Endodermal cell (in vitro differentiated cells): ENCODE results near the gene DPM3. TPM values are rescaled to one million over a fixed set of nuclear protein-coding genes. Genes with fewer than 3 reads are reported as not detected.

ENCODE experiments used
- DNase-seq: peaks from one replicate; pipeline ENCODE4 v3.0.0-alpha.2; 2017
- H3K27ac ChIP-seq: 2 replicates; pipeline ENCODE4 v1.5.1; 2013; ENCODE audit warnings: mild to moderate bottlenecking, low read depth, low read length, moderate library complexity
- H3K27me3 ChIP-seq: 2 replicates; pipeline ENCODE4 v1.6.1; 2013; ENCODE audit warnings: mild to moderate bottlenecking, low read length, moderate library complexity; ENCODE audit not compliant: insufficient read depth, control insufficient read depth, poor library complexity, severe bottlenecking
- H3K36me3 ChIP-seq: 2 replicates; pipeline ENCODE4 v1.7.0; 2013; ENCODE audit warnings: mild to moderate bottlenecking, low read length, moderate library complexity; ENCODE audit not compliant: control insufficient read depth, insufficient read depth
- H3K4me1 ChIP-seq: one replicate; pipeline ENCODE4 v1.7.0; 2013; ENCODE audit warnings: low read length; ENCODE audit not compliant: control insufficient read depth, insufficient read depth
- H3K4me3 ChIP-seq: 2 replicates; pipeline ENCODE4 v1.5.1; 2013; ENCODE audit warnings: mild to moderate bottlenecking, low read length, moderate library complexity
- H3K9ac ChIP-seq: 2 replicates; pipeline ENCODE4 v1.6.1; 2013; ENCODE audit warnings: mild to moderate bottlenecking, low read length, moderate library complexity; ENCODE audit not compliant: poor library complexity, severe bottlenecking; ENCODE audit errors: extremely low read depth
- H3K9me3 ChIP-seq: 2 replicates; pipeline ENCODE4 v1.6.1; 2013; ENCODE audit warnings: mild to moderate bottlenecking, low read length, moderate library complexity; ENCODE audit not compliant: control insufficient read depth
- H3K27ac Mint-ChIP-seq: 2 replicates; pipeline ENCODE4 v1.8.0; 2020; ENCODE audit warnings: mixed read lengths
- H3K27me3 Mint-ChIP-seq: 2 replicates; pipeline ENCODE4 v1.8.0; 2021; ENCODE audit warnings: mild to moderate bottlenecking, mixed read lengths; ENCODE audit not compliant: insufficient read depth
- H3K36me3 Mint-ChIP-seq: 2 replicates; pipeline ENCODE4 v1.8.0; 2020; ENCODE audit warnings: low read depth, mixed read lengths
- H3K4me1 Mint-ChIP-seq: 2 replicates; pipeline ENCODE4 v1.8.0; 2020; ENCODE audit warnings: mixed read lengths
- H3K4me3 Mint-ChIP-seq: 2 replicates; pipeline ENCODE4 v1.8.0; 2020; ENCODE audit warnings: mild to moderate bottlenecking, moderate library complexity, mixed read lengths
- H3K9me3 Mint-ChIP-seq: 2 replicates; pipeline ENCODE4 v1.8.0; 2020; ENCODE audit warnings: mild to moderate bottlenecking, mixed read lengths
- WGBS, 2 experiments: methylation state at CpG; one replicate each; pipeline versions ENCODE4 v1.1.5 to v1.1.7; 2013; ENCODE audit warnings: missing lambda C conversion rate in 2 of 2, mixed read lengths in 1 of 2; ENCODE audit not compliant: insufficient coverage in 1 of 2, insufficient read length in 1 of 2; 5-methylcytosine and 5-hydroxymethylcytosine counted together
- total RNA-seq, 2 donors: library from RNA; stranded (reverse); fragmentation: NEBNext Ultra II Directional in 1 of 2; extraction: Animal tissue kit (Norgen Biotek cat#: 25700) in 1 of 2; gene quantifications; 2 replicates in 1 of 2; 3 replicates in 1 of 2; pipeline ENCODE4 v1.2.1, GENCODE V29; 2021
- TF ChIP-seq, protein P1 (sequence below): fragments of 200-600 bp; sonication (generic); conservative IDR thresholded peaks from 2 replicates; pipeline ENCODE4 v1.5.0; 2021; ENCODE audit warnings: antibody characterized with exemption, mild to moderate bottlenecking

The DPM3 gene
- total RNA-seq, 2 donors from 2014 or later: 48.8 to 73.4 TPM

DNA sequence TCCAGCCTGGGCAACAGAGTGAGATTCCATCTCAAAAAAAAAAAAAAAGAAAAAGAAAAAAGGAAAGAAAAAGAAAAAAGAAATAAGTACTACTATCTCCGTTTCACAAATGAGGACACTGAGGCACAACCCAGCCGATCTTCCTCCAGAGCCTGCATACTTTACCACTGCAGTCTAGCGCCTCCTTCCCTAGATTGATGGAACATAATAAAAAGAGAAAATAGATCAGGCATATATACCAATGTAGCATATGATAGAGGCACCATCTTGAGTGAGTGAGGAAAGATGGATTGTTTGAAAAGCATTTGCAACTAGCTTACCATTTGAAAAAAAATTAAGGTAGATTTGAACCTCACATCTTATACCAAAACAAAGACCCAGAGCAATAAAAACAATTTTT is 5.2 kb upstream of the DPM3 start:
- H3K4me3 Mint-ChIP-seq: no peak overlapping the region
- 88% methylated on average over 3 of the region's 3 CpGs; no CpG with 5 or more reads in 1 of the 2 experiments for WGBS, 2 experiments
- H3K27me3 Mint-ChIP-seq: peaks cover 48% of the 10 kb centered on the region
- H3K9ac ChIP-seq: no peak overlapping the region
- no peaks in the 10 kb centered on the region for H3K9me3 ChIP-seq
- H3K4me1 ChIP-seq: no peaks in the 10 kb centered on the region
- TF ChIP-seq, protein P1, sequence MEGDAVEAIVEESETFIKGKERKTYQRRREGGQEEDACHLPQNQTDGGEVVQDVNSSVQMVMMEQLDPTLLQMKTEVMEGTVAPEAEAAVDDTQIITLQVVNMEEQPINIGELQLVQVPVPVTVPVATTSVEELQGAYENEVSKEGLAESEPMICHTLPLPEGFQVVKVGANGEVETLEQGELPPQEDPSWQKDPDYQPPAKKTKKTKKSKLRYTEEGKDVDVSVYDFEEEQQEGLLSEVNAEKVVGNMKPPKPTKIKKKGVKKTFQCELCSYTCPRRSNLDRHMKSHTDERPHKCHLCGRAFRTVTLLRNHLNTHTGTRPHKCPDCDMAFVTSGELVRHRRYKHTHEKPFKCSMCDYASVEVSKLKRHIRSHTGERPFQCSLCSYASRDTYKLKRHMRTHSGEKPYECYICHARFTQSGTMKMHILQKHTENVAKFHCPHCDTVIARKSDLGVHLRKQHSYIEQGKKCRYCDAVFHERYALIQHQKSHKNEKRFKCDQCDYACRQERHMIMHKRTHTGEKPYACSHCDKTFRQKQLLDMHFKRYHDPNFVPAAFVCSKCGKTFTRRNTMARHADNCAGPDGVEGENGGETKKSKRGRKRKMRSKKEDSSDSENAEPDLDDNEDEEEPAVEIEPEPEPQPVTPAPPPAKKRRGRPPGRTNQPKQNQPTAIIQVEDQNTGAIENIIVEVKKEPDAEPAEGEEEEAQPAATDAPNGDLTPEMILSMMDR: peak; percentile 43
- H3K36me3 Mint-ChIP-seq: no peaks in the 10 kb centered on the region
- no peaks in the 10 kb centered on the region for H3K36me3 ChIP-seq
- H3K4me1 Mint-ChIP-seq: peaks cover 2% of the 10 kb centered on the region
- no peaks in the 10 kb centered on the region for H3K9me3 Mint-ChIP-seq
- DNase-seq: no peak
- no peak overlapping the region for H3K4me3 ChIP-seq
- H3K27ac ChIP-seq: no peak overlapping the region
- H3K27ac Mint-ChIP-seq: no peak overlapping the region
- peaks cover 8% of the 10 kb centered on the region for H3K27me3 ChIP-seq

DNA sequence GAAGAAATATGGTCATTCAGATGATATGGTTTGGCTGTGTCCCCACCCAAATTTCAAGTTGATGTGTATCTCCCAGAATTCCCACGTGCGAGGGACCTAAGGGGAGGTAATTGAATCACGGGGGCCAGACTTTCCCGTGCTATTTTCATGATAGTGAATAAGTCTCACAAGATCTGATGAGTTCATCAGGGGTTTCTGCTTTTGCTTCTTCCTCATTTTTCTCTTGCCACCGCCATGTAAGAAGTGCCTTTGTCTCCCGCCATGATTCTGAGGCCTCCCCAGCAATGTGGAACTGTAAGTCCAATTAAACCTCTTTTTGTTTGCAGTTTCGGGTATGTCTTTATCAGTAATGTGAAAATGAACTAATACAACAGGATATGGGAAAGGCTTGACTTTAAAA is 1.4 kb upstream of the DPM3 start:
- Histone ChIP-seq H3K4me1 (peaks cover 3% of the 10 kb centered on the region), H3K27ac (no peak overlapping the region), H3K9ac (no peak overlapping the region), H3K27me3 (peaks cover 8% of the 10 kb centered on the region), H3K4me3 (no peak overlapping the region), H3K9me3 (no peaks in the 10 kb centered on the region), H3K36me3 (peaks cover 12% of the 10 kb centered on the region)
- no peaks in the 10 kb centered on the region for H3K9me3 Mint-ChIP-seq
- H3K4me3 Mint-ChIP-seq: no peak overlapping the region
- peaks cover 4% of the 10 kb centered on the region for H3K4me1 Mint-ChIP-seq
- peaks cover 13% of the 10 kb centered on the region for H3K36me3 Mint-ChIP-seq
- DNase-seq: no peak
- H3K27ac Mint-ChIP-seq: no peak overlapping the region
- 85 to 94% methylated on average over 6 to 7 of the region's 7 CpGs for WGBS, 2 experiments
- TF ChIP-seq, protein P1: no peak
- peaks cover 41% of the 10 kb centered on the region for H3K27me3 Mint-ChIP-seq

GRCh38 chr1:155140630-155140953 is 261 bp upstream of the DPM3 start:
- H3K4me3 ChIP-seq: peak overlapping the region; percentile 97
- Mint-ChIP-seq H3K4me3 (peak overlapping the region; percentile 99), H3K27me3 (peaks cover 35% of the 10 kb centered on the region), H3K4me1 (peaks cover 6% of the 10 kb centered on the region), H3K9me3 (no peaks in the 10 kb centered on the region), H3K36me3 (peaks cover 13% of the 10 kb centered on the region), H3K27ac (peak overlapping the region; percentile 94)
- TF ChIP-seq, protein P1: no peak
- no peak overlapping the region for H3K27ac ChIP-seq
- H3K9ac ChIP-seq: no peak overlapping the region
- H3K9me3 ChIP-seq: no peaks in the 10 kb centered on the region
- peaks cover 4% of the 10 kb centered on the region for H3K4me1 ChIP-seq
- DNase-seq: no peak
- H3K27me3 ChIP-seq: peaks cover 8% of the 10 kb centered on the region
- 10 to 19% methylated on average over 3 to 11 of the region's 11 CpGs for WGBS, 2 experiments
- H3K36me3 ChIP-seq: peaks cover 12% of the 10 kb centered on the region
